HepG2 (cell line): ENCODE measurements around the gene RHBDL1. TPM values are rescaled to one million over a fixed set of nuclear protein-coding genes. Genes with fewer than 3 reads are reported as not detected.

Experiments
- GRHL1 ChIP-seq: sonication (generic); formaldehyde crosslinking; conservative IDR thresholded peaks from 2 replicates; pipeline ENCODE4 v1.8.0; 2022; ENCODE audit warnings: missing genetic modification reagents
- HOXA9 ChIP-seq: sonication (generic); formaldehyde crosslinking; IDR thresholded peaks from 2 replicates; pipeline ENCODE4 v1.8.1; 2022; ENCODE audit warnings: missing genetic modification reagents, mild to moderate bottlenecking, moderate library complexity, borderline replicate concordance
- JUNB ChIP-seq: sonication (generic); formaldehyde crosslinking; IDR thresholded peaks from 2 replicates; pipeline ENCODE4 v1.8.0; 2022; ENCODE audit warnings: missing genetic modification reagents, mild to moderate bottlenecking, borderline replicate concordance
- KAT7 ChIP-seq: IDR thresholded peaks from 2 replicates; pipeline ENCODE4 v1.6.1; 2018; ENCODE audit warnings: borderline replicate concordance, missing compliant biosample characterization
- KDM2A ChIP-seq: sonication (generic); formaldehyde crosslinking; IDR thresholded peaks from 2 replicates; pipeline ENCODE4 v1.4.0; 2020; ENCODE audit warnings: low read depth, missing genetic modification reagents, borderline replicate concordance
- KLF16 ChIP-seq, 2 experiments: sonication (generic) in 1 of 2; formaldehyde crosslinking in 1 of 2; IDR thresholded peaks; 2 replicates each; pipeline versions ENCODE4 v1.6.1 to v1.8.0; 2016 to 2023; ENCODE audit warnings: missing genetic modification reagents in 2 of 2, missing compliant biosample characterization in 1 of 2
- MXD3 ChIP-seq: IDR thresholded peaks from 2 replicates; pipeline ENCODE4 v1.6.1; 2016; ENCODE audit warnings: mild to moderate bottlenecking, missing biosample characterization, missing genetic modification reagents
- NCOA2 ChIP-seq: sonication (generic); formaldehyde crosslinking; IDR thresholded peaks from 2 replicates; pipeline ENCODE4 v1.8.0; 2022; ENCODE audit warnings: inconsistent platforms
- PRMT3 ChIP-seq: sonication (generic); formaldehyde crosslinking; IDR thresholded peaks from 2 replicates; pipeline ENCODE4 v1.8.1; 2022; ENCODE audit warnings: low read depth, mild to moderate bottlenecking, moderate library complexity, missing genetic modification reagents, borderline replicate concordance
- RAD51 ChIP-seq: fragments of 450-650 bp; IDR thresholded peaks from 2 replicates; pipeline ENCODE4 v1.6.1; 2016; ENCODE audit warnings: borderline replicate concordance
- REXO4 ChIP-seq: sonication (generic); formaldehyde crosslinking; IDR thresholded peaks from 2 replicates; pipeline ENCODE4 v1.8.0; 2022; ENCODE audit warnings: missing genetic modification reagents, mild to moderate bottlenecking, borderline replicate concordance
- SIX1 ChIP-seq: sonication (generic); formaldehyde crosslinking; IDR thresholded peaks from 2 replicates; pipeline ENCODE4 v1.4.0; 2020; ENCODE audit warnings: missing genetic modification reagents, borderline replicate concordance
- SP1 ChIP-seq, 2 experiments: fragments of 450-650 bp in 1 of 2; sonication (generic) in 1 of 2; formaldehyde crosslinking in 1 of 2; IDR thresholded peaks; 2 replicates each; pipeline versions ENCODE4 v1.4.0 to v1.6.1; 2016 to 2020; ENCODE audit warnings: missing genetic modification reagents in 1 of 2
- SRF ChIP-seq: IDR thresholded peaks from 2 replicates; pipeline ENCODE4 v1.6.1; 2011; ENCODE audit warnings: mild to moderate bottlenecking, low read depth, low read length, moderate library complexity
- ZBTB49 ChIP-seq: sonication (generic); formaldehyde crosslinking; IDR thresholded peaks from 2 replicates; pipeline ENCODE4 v1.4.0; 2020; ENCODE audit warnings: missing genetic modification reagents, borderline replicate concordance
- ZFYVE20 ChIP-seq: sonication (generic); formaldehyde crosslinking; IDR thresholded peaks from 2 replicates; pipeline ENCODE4 v1.8.0; 2023; ENCODE audit warnings: low read depth, mild to moderate bottlenecking, moderate library complexity, missing genetic modification reagents, borderline replicate concordance
- ZMYM4 ChIP-seq: sonication (generic); formaldehyde crosslinking; IDR thresholded peaks from 2 replicates; pipeline ENCODE4 v1.8.1; 2023; ENCODE audit warnings: mild to moderate bottlenecking, missing genetic modification reagents
- ZNF225 ChIP-seq: sonication (generic); formaldehyde crosslinking; IDR thresholded peaks from 2 replicates; pipeline ENCODE4 v1.4.0; 2020; ENCODE audit warnings: mild to moderate bottlenecking, missing genetic modification reagents
- ZSCAN22 ChIP-seq: sonication (generic); formaldehyde crosslinking; IDR thresholded peaks from 2 replicates; pipeline ENCODE4 v1.4.0; 2020; ENCODE audit warnings: mild to moderate bottlenecking, missing genetic modification reagents
- polyA plus RNA-seq, 8 experiments: library from polyadenylated mRNA; depleted of rRNA in 3 of 8; stranded (reverse) in 7 of 8; unstranded in 1 of 8; fragments of >200 nt; fragmentation: Illumina TruSeq in 4 of 8; extraction: Trizol in 4 of 8; gene quantifications; 2 replicates each; pipeline versions ENCODE4 v1.2.1 to v1.2.3, GENCODE V29; 2011 to 2016; ENCODE audit warnings: low read depth in 4 of 8, missing spikeins in 1 of 8, mixed read lengths in 1 of 8; ENCODE audit not compliant: insufficient read depth in 1 of 8
- total RNA-seq, 5 experiments: library from RNA; depleted of rRNA; stranded (reverse); fragments of >200 nt; fragmentation: Illumina TruSeq; extraction: Trizol; gene quantifications; 2 replicates each; pipeline ENCODE4 v1.2.3, GENCODE V29; 2016; ENCODE audit warnings: low read depth in 1 of 5
- TF ChIP-seq, protein P1 (sequence below): sonication (generic); formaldehyde crosslinking; IDR thresholded peaks from 2 replicates; pipeline ENCODE4 v1.4.0; 2020; ENCODE audit warnings: mild to moderate bottlenecking, missing genetic modification reagents

RHBDL1 gene
- total and polyA plus RNA-seq, 2 of the 13 experiments (the other 11 are each of a cell fraction or from before 2014, with no cell fraction given) = 1.8 to 3.8 TPM

GRCh38 chr16:695355-696089 is 20.1 kb downstream of the RHBDL1 start (continued):
- TF ChIP-seq GRHL1 (CRISPR knock-in tag) = no peak
- peak; percentile 60; the same call in 1 of the 2 replicates for TF ChIP-seq ZNF225 (CRISPR knock-in tag)
- TF ChIP-seq ZFYVE20 (CRISPR knock-in tag) = peak; percentile 85; the same call in 1 of the 2 replicates
- TF ChIP-seq ZMYM4 = no peak
- TF ChIP-seq JUNB (CRISPR knock-in tag) = peak; percentile 17; the same call in 1 of the 2 replicates
- 0 out of 2 replicates have a peak, but pooled peaks have one; percentile 22 for TF ChIP-seq NCOA2 (CRISPR knock-in tag)
- no peak for TF ChIP-seq RAD51
- no peak for TF ChIP-seq ZBTB49 (CRISPR knock-in tag)
- no peak for TF ChIP-seq ZSCAN22 (CRISPR knock-in tag)
- no peak for TF ChIP-seq PRMT3 (CRISPR knock-in tag)
- no peak for TF ChIP-seq SRF
- TF ChIP-seq MXD3 (CRISPR knock-in tag) = peak; percentile 85
- no peak; the same call in 1 of the 2 replicates for TF ChIP-seq KAT7 (CRISPR knock-in tag)
- TF ChIP-seq KLF16 (CRISPR knock-in tag; IDR thresholded peaks at IDR 0.05) = no peak; a peak in 1 of 4 replicates
- TF ChIP-seq REXO4 = 0 out of 2 replicates have a peak, but pooled peaks have one; percentile 83
- no peak for TF ChIP-seq SIX1 (CRISPR knock-in tag)
- TF ChIP-seq, protein P1, sequence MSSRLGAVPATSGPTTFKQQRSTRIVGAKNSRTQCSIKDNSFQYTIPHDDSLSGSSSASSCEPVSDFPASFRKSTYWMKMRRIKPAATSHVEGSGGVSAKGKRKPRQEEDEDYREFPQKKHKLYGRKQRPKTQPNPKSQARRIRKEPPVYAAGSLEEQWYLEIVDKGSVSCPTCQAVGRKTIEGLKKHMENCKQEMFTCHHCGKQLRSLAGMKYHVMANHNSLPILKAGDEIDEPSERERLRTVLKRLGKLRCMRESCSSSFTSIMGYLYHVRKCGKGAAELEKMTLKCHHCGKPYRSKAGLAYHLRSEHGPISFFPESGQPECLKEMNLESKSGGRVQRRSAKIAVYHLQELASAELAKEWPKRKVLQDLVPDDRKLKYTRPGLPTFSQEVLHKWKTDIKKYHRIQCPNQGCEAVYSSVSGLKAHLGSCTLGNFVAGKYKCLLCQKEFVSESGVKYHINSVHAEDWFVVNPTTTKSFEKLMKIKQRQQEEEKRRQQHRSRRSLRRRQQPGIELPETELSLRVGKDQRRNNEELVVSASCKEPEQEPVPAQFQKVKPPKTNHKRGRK = no peak
- peak; percentile 60 for TF ChIP-seq HOXA9 (CRISPR knock-in tag)
- 0 out of 2 replicates have a peak, but pooled peaks have one; percentile 57 for TF ChIP-seq KDM2A (CRISPR knock-in tag)
- no peak for TF ChIP-seq SP1 (IDR thresholded peaks at IDR 0.05)
- 0 out of 2 replicates have a peak, but pooled peaks have one; percentile 37 for TF ChIP-seq SP1 (CRISPR knock-in tag; IDR thresholded peaks at IDR 0.05)
